ENCODE data around the gene MYH11.

The MYH11 gene

DNA sequence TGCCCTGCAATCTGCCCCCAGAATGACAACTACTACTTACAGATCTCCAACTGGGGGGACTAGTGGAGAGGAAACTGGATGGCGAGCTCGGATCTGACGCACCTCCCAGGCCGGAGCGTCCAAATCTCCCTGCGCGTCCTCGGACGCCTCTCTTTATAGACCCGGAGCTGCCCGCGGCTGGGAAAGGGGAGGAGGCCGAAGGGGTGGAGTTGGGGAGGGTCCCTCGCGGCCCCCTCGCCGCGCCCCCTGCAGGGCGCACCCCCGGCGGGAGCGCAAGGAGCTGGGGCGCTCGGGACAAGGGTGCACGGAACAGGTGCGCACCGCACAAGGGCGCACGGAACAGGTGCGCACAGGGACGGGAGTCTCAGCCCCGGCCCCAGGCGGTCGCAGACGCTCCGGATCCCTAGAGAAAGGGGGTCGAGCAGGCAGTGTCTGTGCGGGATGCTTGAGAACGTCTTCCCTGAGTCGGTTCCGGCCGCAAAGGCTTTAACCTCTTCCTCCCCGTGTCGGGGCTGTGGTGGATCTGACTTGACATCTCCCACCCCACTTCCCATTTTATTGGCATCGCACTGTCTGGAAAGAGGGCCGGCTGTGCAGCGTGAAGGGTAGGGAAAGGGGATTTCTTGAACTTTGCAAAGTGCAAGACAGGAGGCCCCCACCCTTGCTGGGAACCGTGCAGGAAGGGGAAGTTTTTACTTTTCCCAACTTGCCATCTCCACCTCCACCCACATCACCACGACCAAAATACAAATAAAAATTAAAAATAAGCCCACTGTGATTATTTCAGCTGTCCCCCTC is at the start of gene MYH11:
MYH11 (minus strand) TSS at position 128 of the 798 bp plus-strand sequence. CDS start 18,776 bp downstream, outside the sequence.
- DNase-seq (ENCODE audit: low read depth) = no peak

DNA sequence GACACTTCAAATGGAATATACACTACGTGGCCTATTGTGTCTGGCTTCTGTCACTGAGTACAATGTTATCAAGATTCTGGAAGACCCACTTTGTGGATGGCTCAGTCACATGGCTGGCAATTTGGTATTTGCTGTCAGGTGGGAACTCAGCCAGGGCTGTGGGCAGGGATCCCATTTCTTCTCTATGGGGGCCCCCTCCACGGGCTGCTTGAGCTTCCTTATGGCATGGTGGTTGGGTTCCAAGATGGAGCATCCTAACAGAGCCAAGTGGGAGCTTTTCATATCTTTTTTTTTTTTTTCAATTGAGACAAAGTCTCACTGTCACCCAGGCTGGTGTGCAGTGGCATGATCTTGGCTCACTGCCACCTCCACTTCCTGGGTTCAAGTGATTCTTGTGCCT is 49.6 kb upstream of the MYH11 start:
- no peak for DNase-seq (ENCODE audit: low read depth)

GRCh38 chr16:15903960-15904359 is 47.1 kb upstream of the MYH11 start:
- no peak for DNase-seq (ENCODE audit: low read depth)

DNA sequence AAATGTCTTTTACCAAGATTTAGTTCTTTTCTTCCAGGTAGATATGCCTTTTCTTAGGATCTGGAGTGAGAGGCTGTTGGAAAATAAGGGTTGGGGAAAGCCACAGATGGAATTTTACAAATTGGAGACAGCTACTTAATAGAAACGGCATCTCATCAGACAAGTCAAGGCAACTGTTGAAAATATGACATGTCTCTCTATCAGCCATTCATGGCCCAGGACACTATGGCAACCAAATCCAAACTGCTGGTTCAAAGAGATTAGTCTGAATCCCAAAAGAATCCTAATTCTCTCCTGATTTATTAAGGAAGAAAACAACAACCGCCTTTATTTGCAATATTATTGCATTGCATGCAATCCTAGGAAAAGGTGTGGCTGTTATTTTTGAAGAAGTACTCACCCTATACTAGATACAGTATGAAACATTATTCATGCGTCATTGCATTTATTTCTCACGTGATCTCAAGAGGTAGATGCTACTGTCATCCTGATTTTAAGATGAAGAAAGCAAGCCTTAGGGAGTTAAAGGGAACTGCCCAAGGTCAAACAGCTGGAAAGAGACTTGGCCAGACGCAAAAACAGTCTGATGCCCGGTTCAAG is 44.2 kb upstream of the MYH11 start:
- no peak for DNase-seq (ENCODE audit: low read depth)

DNA sequence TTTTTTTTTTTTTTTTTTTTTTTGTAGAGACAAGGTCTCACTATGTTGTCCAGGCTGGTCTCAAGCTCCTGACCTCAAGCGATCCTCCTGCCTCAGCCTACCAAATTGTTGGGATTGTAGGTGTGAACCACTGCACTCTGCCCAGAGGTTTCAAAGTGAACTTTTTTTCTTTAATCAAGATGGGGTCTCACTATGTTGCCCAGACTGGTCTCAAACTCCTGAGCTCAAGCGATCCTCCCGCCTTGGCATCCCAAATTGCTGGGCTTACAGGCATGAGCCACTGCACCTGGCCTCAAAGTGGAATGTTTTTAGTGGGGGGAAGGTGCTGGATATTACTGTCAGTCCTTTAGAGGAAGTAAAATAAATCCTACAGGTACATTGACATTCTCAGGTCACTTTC is 43.5 kb upstream of the MYH11 start:
- DNase-seq (ENCODE audit: low read depth) = no peak

GRCh38 chr16:15899538-15900100 is 42.8 kb upstream of the MYH11 start:
- peak; percentile 88 for DNase-seq (ENCODE audit: low read depth)

DNA sequence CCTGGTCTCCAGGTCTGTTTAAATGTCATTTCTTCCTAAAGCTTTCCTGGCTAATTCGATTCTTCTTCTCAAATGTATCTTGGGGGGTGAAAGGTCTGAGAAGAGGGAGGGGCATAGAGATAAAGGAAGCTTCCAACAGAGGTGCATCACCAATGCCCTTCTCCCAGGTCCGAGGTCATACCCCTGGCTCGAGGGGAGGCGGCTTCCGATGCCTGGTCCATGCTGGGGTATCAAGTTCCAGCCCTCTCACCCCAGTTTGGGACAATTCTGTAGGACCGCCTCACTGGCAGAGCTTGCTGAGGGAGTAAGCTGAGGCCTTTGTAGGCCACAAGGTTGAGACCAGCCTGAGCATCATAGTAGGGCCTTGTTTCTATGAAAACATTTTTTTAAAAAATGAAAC is 41.8 kb upstream of the MYH11 start:
- DNase-seq (ENCODE audit: low read depth) = no peak

DNA sequence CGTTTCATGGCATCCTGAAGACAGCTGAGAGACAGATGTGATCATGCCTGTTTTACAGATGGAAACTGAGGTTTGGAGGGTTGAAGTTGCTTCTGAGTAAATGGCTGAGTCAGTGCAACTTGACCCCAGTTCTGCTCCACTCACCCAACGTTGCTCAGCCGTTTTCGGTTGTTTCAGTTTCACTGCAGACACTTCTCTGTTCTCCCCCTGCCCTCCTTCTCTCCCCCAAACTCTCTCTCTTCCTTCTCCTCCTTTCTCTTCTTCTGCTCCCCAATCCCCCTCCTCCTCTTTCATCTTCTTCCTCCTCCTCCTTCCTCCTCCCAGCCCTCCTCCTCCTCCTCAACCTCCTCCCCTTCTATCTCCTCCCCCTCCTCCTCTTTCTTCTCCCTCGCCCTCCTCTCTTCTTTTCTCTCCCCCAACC is 41.0 kb upstream of the MYH11 start:
- DNase-seq (ENCODE audit: low read depth) = peak; percentile 70

DNA sequence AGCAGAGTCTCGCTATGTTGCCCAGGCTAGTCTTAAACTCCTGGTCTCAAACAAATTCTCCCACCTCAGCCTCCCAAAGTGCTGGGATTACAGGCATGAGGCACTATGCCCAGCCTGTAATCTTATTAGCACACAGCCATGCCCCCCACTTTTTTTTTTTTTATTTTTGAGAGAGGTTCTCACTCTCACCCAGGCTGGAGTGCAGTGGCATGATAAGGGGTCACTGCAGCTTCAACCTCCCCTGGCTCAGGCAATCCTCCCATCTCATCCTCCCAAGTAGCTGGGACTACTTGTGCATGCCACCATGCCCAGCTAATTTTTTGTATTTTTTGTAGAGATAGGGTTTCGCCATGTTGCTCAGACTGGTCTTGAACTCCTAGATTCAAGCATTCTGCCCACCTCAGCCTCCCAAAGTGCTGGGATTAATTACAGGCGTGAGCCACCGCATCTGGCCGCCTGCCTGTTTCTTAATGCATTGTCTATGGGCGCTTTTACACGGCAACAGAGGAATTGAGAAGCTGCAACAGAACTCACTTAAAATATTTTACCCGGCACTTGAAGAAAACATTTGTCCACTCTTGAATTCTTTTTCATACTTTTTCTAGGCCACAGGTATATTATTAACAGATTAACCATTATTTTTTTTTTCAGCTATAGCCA is 40.4 kb upstream of the MYH11 start:
- no peak for DNase-seq (ENCODE audit: low read depth)

- DNase-seq (ENCODE audit: low read depth) = no peak
Measured at GRCh38 chr16:15894571-15895374, 37.9 kb upstream of the MYH11 start.

DNA sequence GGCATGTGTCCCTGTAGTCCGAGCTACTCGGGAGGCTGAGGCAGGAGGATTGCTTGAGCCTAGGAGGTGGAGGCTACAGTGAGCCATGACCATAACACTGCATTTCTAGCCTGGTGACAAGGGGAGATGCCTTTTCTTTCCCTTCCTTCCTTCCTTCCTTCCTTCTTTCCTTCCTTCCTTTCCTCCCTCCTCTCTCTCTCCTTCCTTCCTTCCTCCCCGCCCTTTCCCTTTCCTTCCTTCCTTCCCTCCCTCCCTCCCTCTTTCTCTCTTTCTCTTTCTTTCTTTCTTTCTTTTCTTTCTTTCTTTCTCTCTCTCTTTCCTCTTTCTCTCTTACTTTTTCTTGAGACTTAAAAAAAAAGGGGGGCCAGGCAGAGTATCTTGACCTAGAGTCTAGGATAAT is 34.7 kb upstream of the MYH11 start:
- no peak for DNase-seq (ENCODE audit: low read depth)

- peak; percentile 99 for DNase-seq (ENCODE audit: low read depth)
Measured at GRCh38 chr16:15888072-15888976, 31.5 kb upstream of the MYH11 start, which contains the start of gene CEP20. Gene CEP20, minus strand, starts transcription at chr16:15888603. Its CDS starts 18 bp downstream, at chr16:15888585.

GRCh38 chr16:15887283-15887682 is 30.5 kb upstream of the MYH11 start:
- DNase-seq (ENCODE audit: low read depth) = no peak

- no peak for DNase-seq (ENCODE audit: low read depth)
Measured at GRCh38 chr16:15886078-15886477, 29.2 kb upstream of the MYH11 start.

GRCh38 chr16:15885560-15886001 is 28.8 kb upstream of the MYH11 start:
- DNase-seq (ENCODE audit: low read depth) = no peak

DNA sequence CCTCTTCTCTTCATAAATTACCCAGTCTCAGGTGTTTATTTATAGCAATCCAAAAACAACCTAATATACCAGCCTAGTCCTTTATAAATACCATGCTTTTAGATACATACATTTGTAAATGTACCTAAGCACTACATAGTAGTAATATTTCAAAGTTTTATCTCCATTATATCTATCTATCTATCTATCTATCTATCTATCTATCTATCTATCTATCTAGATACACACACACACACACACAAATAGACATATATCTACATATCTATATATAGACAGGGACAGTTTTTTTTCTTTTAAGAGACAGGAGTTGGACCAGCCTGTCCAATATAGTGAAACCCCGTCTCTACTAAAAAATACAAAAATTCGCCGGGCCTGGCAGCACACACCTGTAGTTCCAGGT is 25.7 kb upstream of the MYH11 start:
- DNase-seq (ENCODE audit: low read depth) = no peak

DNA sequence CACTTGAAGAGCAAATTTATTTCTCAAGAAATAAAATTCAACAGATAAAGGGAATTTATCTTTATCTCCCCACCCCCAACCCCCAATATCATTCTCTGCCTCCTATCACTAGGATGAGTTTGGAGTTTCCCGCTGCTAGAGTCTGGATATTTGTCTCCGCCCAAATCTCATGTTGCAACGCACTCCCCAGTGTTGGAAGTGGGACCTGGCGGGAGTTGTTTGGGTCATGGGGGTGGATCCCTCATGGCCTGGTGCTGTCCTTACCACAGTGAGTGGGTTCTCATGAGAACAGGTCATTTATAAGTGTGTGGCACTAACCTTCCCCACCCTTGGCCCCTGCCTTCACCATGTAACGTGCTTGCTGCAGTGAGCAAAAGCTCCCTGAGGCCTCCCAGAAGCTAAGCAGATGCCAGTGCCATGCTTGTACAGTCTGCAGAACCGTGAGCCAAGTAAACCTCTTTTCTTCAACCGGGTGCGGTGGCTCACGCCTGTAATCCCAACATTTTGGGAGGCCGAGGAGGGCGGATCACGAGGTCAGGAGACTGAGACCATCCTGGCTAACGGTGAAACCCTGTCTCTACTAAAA is 25.1 kb upstream of the MYH11 start:
- no peak for DNase-seq (ENCODE audit: low read depth)

DNA sequence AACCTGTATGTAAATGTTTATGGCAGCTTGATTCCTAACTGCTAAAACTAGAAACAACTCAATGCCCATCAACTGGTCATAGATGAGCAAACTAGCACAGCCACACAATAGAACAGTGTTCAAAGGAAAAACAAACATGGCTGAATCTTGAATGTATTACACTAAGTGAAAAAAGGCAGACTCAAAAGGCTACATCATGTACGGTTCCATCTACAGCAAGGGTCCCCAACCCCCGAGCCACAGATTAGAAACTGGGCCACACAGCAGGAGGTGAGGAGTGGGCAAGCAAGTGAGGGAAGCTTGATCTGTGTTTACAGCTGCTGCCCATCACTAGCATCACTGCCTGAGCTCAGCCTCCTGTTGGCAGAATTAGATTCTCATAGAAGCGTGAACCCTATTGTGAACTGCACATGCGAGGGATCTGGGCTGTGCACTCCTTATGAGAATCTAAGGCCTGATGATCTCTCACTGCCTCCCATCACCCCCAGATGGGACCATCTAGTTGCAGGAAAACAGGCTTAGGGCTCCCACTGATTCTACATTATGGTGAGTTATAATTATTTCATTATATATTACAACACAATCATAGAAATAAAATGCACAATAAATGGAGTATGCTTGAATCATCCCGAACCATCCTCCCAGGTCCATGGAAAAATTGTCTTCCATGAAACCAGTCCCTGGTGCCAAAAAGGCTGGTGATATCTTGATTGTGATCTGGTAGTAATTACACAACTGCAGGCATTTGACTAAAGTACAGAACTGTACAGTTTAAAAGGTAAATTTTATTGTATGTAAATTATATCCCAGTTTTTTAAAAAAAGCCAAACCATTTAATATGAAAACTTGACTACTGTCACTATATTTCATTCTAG is 23.8 kb upstream of the MYH11 start:
- DNase-seq (ENCODE audit: low read depth) = no peak

- peak; percentile 97 for DNase-seq (ENCODE audit: low read depth)
Measured at GRCh38 chr16:15879255-15879811, 22.5 kb upstream of the MYH11 start.

Measured in iris pigment epithelial cell (primary cell).